Panc1 (cell line): ENCODE results near the gene PNLDC1.

Source experiments
- CTCF ChIP-seq: fragments of 450-650 bp; IDR thresholded peaks from 2 replicates; pipeline ENCODE4 v1.5.1; 2017; ENCODE audit warnings: mild to moderate bottlenecking
- POLR2AphosphoS5 ChIP-seq: IDR thresholded peaks from 2 replicates; pipeline ENCODE4 v1.6.1; 2012; ENCODE audit warnings: mild to moderate bottlenecking, low read depth, low read length, moderate library complexity
- REST ChIP-seq, 2 experiments: IDR thresholded peaks; 2 replicates each; pipeline ENCODE4 v1.6.1; 2011 to 2012; ENCODE audit warnings: low read depth in 2 of 2, control low read depth in 1 of 2, low read length in 1 of 2, mild to moderate bottlenecking in 1 of 2, moderate library complexity in 1 of 2; ENCODE audit not compliant: insufficient read depth in 1 of 2
- SIN3A ChIP-seq: IDR thresholded peaks from 2 replicates; pipeline ENCODE4 v1.6.1; 2012; ENCODE audit warnings: low read depth, mild to moderate bottlenecking, low read length, moderate library complexity, borderline replicate concordance; ENCODE audit not compliant: insufficient read depth

- no peak for TF ChIP-seq POLR2AphosphoS5
- no peak; the same call in 1 of the 2 replicates for TF ChIP-seq CTCF
- no peak for TF ChIP-seq SIN3A
- TF ChIP-seq REST (IDR thresholded peaks at IDR 0.05; ENCODE audit: insufficient read depth in 1 of 2, low read depth in 2 of 2, low read length in 1 of 2): no peak
These were observed 41.8 kb upstream of the PNLDC1 start for GRCh38 chr6:159758031-159759001.
